HG03457 (cell line): Measurements from ENCODE around the gene ABCA1.

Source experiments
- ATAC-seq: cut with Tn5 transposase; IDR thresholded peaks from one replicate; pipeline ENCODE4 v1.9.1; 2021; ENCODE audit warnings: moderate number of reproducible peaks; ENCODE audit not compliant: unreplicated experiment

The ABCA1 gene

DNA sequence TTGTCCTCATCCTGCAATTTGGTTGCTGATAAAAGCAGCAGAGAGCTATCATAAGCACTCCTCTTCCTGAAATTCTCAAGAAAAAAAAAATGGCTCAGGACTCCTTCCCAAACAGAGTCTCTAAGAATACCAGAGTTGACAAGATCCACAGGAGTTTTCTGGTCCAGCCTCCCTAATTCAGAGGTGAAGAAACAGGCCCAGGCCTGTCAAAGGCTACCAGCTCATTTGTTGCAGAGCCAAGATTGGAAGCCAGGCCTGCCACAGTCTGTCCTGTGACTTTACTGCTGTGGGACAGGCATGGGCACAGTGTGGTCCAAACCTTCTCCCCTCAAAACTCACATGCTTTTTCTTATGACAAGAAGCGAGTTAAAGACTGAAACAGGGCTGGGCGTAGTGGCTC, 122.5 kb downstream of the ABCA1 start:
- ATAC-seq: no peak

DNA sequence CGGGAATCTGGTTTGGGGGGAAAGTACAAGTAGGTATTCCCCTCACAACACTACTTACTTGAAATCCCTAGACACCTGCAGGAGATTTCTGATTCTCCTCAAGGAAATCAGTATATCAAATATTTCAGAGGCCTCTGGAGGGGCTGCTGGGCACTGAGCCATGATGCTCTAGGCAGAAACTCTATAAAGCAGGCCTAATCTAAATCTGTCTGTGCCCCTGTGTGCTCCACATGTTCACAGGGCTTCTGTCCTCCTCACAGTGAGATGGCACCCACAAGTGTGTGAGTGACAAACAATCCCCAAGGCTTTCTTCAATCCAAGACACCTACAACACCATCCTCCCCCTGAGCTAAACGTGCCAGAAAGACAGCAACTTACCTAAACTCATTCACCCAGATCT, 125.0 kb downstream of the ABCA1 start:
- no peak for ATAC-seq

DNA sequence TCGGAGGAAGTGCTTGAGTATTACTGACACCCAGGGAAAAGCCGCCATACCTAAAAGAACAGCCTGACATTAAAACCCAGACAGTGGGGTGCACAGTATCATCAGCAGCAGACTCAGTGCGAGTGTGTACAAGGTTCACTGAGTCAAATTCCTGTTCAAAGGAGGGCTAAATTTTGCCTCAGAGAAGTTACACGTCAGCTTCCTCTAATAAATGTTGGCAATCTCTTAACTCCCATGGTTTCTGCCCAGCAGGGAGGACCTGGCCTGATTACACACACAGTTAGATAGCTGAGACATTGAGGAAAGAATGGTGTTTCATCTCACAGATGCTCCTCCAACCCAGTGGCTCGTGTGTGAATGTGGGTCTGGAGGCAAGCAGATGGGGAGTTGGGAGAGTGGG, 125.8 kb downstream of the ABCA1 start:
- ATAC-seq: no peak

DNA sequence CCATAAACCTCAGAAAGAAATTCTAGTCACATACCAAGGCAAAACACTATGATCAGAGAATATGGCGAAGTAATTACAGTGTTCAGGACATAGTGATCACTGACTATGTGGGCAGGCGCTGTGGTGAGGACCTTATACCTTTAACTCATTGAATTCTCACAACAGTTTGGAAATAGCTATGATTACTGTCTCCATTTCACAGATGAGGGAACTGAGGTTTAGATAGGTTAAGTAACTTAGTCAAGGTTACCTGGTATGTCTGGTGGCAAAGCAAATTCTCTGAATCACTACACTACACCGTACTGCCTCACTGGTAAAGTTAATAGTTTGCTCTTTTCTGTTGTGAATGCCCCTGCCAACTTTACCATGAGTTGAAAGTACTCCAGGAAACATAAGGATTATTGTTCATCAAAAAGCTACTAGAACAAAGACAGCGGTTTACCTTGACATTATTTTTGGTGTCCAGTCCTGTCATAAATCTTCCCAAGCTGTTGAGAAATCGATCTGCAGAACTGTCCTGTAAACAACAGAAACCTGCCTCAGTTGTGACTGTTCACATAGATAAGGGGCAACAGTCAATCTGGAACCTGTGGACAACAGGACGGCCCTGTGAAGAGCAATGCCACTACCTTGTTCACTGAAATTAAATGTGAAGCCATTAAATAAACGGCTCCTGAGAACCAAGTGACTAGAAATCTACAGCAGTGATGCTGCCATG, 127.7 kb downstream of the ABCA1 start:
- ATAC-seq: no peak

DNA sequence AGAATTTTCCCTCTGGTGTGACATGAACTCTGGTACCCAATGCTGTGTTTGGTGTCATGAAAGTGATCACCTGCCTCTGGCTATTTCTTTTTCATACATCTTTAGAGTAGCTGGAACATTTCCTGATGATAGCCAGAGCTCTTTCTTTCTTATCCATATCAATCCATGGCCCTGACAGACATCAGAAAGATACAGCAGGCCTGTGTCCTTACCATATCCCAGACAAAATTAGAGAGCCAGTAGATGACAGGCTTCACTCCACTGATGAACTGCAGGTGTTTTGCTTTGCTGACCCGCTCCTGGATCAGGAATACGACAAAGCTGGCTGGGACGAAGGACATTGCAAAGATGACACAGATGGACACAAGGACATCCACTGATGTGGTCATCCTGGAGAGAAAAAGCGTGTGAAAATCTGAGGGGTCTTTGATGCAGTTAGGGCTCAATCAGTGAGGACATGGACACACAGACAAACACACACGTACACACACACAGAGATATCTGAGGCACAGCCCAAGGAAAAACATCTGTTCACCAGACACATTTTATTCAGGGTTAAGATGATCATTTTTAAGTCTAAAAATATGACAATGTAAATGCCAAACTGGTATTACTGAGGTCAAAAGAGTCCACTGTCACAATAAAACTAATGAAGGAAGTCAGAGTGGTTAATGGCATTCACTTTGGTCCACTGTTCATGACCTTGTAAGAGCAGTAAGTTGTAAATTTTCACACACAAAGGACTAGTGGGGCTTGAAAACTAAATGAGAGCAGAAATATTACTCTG, 129.6 kb downstream of the ABCA1 start:
- ATAC-seq: no peak

- no peak for ATAC-seq
These were observed 132.1 kb downstream of the ABCA1 start for GRCh38 chr9:104795857-104796256.

GRCh38 chr9:104795082-104795481, 132.9 kb downstream of the ABCA1 start:
- ATAC-seq: no peak

GRCh38 chr9:104794070-104794469, 133.9 kb downstream of the ABCA1 start:
- no peak for ATAC-seq

DNA sequence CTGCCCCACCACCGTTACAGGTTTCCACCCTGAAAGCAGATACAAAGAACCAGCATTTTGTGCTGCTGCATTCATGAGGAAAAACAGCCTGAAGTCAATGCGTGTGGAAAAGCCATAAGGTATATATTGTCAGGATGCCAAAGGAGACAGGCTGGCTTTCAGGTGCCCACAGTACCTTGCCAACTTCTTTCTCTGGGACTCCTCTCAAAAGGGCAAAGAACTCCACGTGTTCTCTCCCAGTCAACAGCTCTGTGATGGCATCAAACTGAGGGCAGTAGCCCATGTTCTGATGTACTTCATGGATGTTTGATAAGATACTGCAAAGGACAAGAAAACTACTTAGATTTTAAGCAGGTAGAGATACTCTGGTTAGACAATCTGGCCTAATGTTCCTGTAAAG, 139.7 kb downstream of the ABCA1 start:
- ATAC-seq: no peak

DNA sequence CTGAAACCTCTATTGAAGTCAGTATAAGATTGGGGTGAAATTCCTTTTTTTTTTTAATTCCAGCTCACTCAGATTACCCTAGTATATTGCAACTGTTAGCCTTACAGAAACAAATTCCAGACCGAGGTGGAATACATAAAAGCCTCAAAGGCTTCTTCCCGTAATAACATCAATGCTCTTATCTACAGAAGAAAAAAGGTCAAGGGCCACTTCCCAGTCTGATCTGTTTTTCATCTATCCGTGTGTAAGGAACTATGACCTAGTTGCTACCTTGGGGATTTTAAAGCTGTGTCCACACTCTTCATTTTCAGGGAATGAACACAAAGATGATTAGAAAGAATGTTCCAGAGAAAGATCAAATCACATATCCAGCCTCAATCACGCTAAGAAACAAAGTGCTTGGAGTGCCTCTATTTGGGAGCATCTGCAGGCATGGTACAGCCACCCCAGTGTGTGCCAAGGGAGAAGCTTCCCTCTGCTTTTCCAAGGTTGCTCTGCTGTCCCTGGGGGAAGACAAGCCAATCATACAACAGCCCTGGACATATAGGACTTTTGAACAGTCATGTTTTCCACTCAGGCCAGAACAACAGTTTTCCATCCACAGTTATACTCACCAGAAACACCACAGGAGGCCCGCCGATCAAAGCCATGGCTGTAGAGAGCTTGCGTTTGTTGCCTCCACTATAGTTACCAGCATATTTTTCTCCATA, 140.5 kb downstream of the ABCA1 start:
- ATAC-seq: no peak

- no peak for ATAC-seq
These were observed 141.7 kb downstream of the ABCA1 start for GRCh38 chr9:104786293-104786692.

GRCh38 chr9:104784098-104784497, 143.9 kb downstream of the ABCA1 start:
- peak; percentile 83 for ATAC-seq

- ATAC-seq: no peak
These were observed 144.4 kb downstream of the ABCA1 start for GRCh38 chr9:104783588-104783987.

GRCh38 chr9:104780796-104781395, 147.1 kb downstream of the ABCA1 start:
- no peak for ATAC-seq

DNA sequence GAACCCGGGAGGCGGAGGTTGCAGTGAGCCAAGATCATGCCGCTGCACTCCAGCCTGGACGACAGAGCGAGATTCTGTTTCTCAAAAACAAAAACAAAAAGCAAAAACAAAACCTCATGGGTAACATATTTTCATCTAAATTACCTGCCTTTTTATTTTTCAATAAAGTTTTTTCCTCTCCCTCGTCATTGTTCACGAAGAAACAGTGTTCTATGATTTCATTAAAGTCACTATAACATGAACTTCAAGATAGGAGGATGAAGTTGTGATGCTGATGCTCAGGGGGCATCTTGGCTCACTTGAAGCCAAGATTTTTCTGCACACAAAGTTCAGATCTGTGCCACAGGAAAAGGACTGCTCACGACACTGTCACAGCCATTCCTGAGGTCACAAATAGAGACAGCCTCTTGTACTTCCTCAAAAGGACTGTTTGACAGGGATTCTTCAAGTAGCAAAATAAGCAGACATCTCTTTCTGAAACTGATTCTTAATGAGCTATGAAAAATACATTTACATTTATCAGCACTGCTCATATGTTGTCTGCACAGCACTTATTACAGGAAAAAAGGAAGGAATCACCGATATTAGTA, 147.9 kb downstream of the ABCA1 start:
- no peak for ATAC-seq

- no peak for ATAC-seq
These were observed 148.6 kb downstream of the ABCA1 start for GRCh38 chr9:104779334-104779733.

GRCh38 chr9:104778802-104779201, 149.2 kb downstream of the ABCA1 start:
- no peak for ATAC-seq

GRCh38 chr9:104776797-104777196, 151.2 kb downstream of the ABCA1 start:
- ATAC-seq: no peak

GRCh38 chr9:104775976-104776375, 152.0 kb downstream of the ABCA1 start:
- ATAC-seq: peak; percentile 6

GRCh38 chr9:104775574-104775936, 152.4 kb downstream of the ABCA1 start:
- peak; percentile 60 for ATAC-seq
